Measurements from ENCODE around the gene TMF1.

GRCh38 chr3:69082361-69082760 is 30.2 kb upstream of the TMF1 start:
- no peak for TF ChIP-seq CTCF (IDR thresholded peaks at IDR 0.05)
- TF ChIP-seq EZH2 (IDR thresholded peaks at IDR 0.05) = no peak
